Measurements from ENCODE around the gene CLDN19. TPM values are rescaled to one million over a fixed set of nuclear protein-coding genes. Genes with fewer than 3 reads are reported as not detected.
A peak's percentile ranks its signal among the peaks of the same experiment; 100 is the strongest.

Gene CLDN19
- total and polyA plus RNA-seq, 9 of the 15 experiments (the other 6 are each of a cell fraction or from before 2014, with no cell fraction given), result not detected

DNA sequence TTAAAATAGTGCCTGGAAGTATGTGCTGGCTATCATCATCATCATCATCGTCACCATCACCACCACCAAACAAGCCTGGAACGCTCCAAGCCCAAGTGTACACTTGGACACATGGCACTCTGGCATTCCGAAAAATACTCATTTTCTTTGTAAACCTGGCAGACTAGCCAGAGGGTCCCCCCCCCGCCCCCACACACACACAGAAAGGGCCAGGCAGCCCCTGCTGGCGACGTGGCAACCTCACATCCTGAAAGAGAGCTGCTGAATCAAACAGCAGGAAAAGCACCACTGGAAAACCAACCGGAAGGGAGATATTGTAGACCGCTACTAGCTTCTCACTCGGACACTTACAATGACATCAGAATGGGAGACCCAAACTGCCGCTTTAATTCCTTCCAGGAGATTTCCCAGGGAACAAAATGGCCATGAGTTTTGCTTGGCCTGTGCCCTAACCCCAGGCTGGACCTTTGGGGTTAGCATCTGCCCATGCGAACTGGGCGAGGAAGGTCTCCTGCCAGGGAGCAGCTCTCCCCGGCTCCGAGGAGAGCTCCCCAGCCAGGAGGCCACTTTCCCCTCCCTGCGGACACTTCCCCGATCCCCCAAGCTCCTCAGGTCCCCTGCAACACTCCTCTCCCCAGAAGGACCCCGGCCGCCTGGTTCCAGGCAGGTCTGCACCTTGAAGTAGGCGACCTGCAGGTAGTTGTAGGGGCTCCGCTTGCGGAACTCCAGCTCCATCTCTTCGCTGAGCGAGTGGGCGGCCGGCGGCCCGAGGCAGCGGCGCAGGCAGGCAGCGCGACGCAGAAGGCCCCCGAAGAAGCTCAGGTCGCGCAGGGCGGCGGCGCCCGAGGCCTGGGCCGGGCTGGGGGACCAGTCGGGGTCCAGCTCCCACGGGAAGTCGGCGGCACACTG is 26.1 kb upstream of the CLDN19 start (continued):
- TF ChIP-seq ETV5 (CRISPR knock-in tag; IDR thresholded peaks at IDR 0.05; ENCODE audit: low read depth) (peak; percentile 86), ZNF282 (CRISPR knock-in tag; IDR thresholded peaks at IDR 0.05) (no peak; the same call in 1 of the 2 replicates), DIDO1 (tag; IDR thresholded peaks at IDR 0.05; ENCODE audit: low read depth) (no peak), ELF2 (CRISPR knock-in tag; IDR thresholded peaks at IDR 0.05) (peak; percentile 63; the same call in 1 of the 2 replicates), STAT5B (CRISPR knock-in tag; IDR thresholded peaks at IDR 0.05) (no peak), CREM (IDR thresholded peaks at IDR 0.05; ENCODE audit: low read depth) (0 out of 2 replicates have a peak, but pooled peaks have one; percentile 59), ILF3 (IDR thresholded peaks at IDR 0.05; ENCODE audit: borderline replicate concordance) (no peak), NUFIP1 (IDR thresholded peaks at IDR 0.05; ENCODE audit: partially characterized antibody) (no peak), ZNF444 (CRISPR knock-in tag; IDR thresholded peaks at IDR 0.05) (no peak), MED1 (CRISPR knock-in tag; IDR thresholded peaks at IDR 0.05; ENCODE audit: borderline replicate concordance) (no peak), EP300 (IDR thresholded peaks at IDR 0.05; ENCODE audit: low read length) (no peak), RNF2 (IDR thresholded peaks at IDR 0.05) (0 out of 2 replicates have a peak, but pooled peaks have one; percentile 9), HDAC3 (IDR thresholded peaks at IDR 0.05; ENCODE audit: borderline replicate concordance, partially characterized antibody) (no peak)
- TF ChIP-seq, protein P1, sequence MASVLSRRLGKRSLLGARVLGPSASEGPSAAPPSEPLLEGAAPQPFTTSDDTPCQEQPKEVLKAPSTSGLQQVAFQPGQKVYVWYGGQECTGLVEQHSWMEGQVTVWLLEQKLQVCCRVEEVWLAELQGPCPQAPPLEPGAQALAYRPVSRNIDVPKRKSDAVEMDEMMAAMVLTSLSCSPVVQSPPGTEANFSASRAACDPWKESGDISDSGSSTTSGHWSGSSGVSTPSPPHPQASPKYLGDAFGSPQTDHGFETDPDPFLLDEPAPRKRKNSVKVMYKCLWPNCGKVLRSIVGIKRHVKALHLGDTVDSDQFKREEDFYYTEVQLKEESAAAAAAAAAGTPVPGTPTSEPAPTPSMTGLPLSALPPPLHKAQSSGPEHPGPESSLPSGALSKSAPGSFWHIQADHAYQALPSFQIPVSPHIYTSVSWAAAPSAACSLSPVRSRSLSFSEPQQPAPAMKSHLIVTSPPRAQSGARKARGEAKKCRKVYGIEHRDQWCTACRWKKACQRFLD (CRISPR knock-in tag; IDR thresholded peaks at IDR 0.05), result no peak
- TF ChIP-seq, protein P2, sequence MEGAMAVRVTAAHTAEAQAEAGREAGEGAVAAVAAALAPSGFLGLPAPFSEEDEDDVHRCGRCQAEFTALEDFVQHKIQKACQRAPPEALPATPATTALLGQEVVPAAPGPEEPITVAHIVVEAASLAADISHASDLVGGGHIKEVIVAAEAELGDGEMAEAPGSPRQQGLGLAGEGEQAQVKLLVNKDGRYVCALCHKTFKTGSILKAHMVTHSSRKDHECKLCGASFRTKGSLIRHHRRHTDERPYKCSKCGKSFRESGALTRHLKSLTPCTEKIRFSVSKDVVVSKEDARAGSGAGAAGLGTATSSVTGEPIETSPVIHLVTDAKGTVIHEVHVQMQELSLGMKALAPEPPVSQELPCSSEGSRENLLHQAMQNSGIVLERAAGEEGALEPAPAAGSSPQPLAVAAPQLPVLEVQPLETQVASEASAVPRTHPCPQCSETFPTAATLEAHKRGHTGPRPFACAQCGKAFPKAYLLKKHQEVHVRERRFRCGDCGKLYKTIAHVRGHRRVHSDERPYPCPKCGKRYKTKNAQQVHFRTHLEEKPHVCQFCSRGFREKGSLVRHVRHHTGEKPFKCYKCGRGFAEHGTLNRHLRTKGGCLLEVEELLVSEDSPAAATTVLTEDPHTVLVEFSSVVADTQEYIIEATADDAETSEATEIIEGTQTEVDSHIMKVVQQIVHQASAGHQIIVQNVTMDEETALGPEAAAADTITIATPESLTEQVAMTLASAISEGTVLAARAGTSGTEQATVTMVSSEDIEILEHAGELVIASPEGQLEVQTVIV (CRISPR knock-in tag; IDR thresholded peaks at IDR 0.05; ENCODE audit: borderline replicate concordance), result no peak
- TF ChIP-seq, protein P3, sequence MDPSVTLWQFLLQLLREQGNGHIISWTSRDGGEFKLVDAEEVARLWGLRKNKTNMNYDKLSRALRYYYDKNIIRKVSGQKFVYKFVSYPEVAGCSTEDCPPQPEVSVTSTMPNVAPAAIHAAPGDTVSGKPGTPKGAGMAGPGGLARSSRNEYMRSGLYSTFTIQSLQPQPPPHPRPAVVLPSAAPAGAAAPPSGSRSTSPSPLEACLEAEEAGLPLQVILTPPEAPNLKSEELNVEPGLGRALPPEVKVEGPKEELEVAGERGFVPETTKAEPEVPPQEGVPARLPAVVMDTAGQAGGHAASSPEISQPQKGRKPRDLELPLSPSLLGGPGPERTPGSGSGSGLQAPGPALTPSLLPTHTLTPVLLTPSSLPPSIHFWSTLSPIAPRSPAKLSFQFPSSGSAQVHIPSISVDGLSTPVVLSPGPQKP (CRISPR knock-in tag; IDR thresholded peaks at IDR 0.05), result no peak; the same call in 1 of the 2 replicates
- TF ChIP-seq, protein P4, sequence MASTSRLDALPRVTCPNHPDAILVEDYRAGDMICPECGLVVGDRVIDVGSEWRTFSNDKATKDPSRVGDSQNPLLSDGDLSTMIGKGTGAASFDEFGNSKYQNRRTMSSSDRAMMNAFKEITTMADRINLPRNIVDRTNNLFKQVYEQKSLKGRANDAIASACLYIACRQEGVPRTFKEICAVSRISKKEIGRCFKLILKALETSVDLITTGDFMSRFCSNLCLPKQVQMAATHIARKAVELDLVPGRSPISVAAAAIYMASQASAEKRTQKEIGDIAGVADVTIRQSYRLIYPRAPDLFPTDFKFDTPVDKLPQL (IDR thresholded peaks at IDR 0.05; ENCODE audit: extremely low read depth, insufficient read length), result no peak
- TF ChIP-seq, protein P5, sequence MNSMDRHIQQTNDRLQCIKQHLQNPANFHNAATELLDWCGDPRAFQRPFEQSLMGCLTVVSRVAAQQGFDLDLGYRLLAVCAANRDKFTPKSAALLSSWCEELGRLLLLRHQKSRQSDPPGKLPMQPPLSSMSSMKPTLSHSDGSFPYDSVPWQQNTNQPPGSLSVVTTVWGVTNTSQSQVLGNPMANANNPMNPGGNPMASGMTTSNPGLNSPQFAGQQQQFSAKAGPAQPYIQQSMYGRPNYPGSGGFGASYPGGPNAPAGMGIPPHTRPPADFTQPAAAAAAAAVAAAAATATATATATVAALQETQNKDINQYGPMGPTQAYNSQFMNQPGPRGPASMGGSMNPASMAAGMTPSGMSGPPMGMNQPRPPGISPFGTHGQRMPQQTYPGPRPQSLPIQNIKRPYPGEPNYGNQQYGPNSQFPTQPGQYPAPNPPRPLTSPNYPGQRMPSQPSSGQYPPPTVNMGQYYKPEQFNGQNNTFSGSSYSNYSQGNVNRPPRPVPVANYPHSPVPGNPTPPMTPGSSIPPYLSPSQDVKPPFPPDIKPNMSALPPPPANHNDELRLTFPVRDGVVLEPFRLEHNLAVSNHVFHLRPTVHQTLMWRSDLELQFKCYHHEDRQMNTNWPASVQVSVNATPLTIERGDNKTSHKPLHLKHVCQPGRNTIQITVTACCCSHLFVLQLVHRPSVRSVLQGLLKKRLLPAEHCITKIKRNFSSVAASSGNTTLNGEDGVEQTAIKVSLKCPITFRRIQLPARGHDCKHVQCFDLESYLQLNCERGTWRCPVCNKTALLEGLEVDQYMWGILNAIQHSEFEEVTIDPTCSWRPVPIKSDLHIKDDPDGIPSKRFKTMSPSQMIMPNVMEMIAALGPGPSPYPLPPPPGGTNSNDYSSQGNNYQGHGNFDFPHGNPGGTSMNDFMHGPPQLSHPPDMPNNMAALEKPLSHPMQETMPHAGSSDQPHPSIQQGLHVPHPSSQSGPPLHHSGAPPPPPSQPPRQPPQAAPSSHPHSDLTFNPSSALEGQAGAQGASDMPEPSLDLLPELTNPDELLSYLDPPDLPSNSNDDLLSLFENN (IDR thresholded peaks at IDR 0.05; ENCODE audit: low read depth in 2 of 2, low read length in 2 of 2), result no peak
